IPS-18a (cell line): Measurements from ENCODE around the gene TBC1D22A.

Experiments used
- H3K27ac ChIP-seq: one replicate; pipeline ENCODE4 v1.5.1; 2013; ENCODE audit warnings: low read length
- H3K27me3 ChIP-seq: one replicate; pipeline ENCODE4 v1.6.1; 2013; ENCODE audit warnings: mild to moderate bottlenecking, low read length; ENCODE audit not compliant: control insufficient read depth, insufficient read depth
- H3K36me3 ChIP-seq: one replicate; pipeline ENCODE4 v1.6.1; 2013; ENCODE audit warnings: low read depth, low read length; ENCODE audit not compliant: control insufficient read depth
- H3K4me1 ChIP-seq: one replicate; pipeline ENCODE4 v1.6.1; 2013; ENCODE audit warnings: low read depth, low read length; ENCODE audit not compliant: control insufficient read depth
- H3K4me3 ChIP-seq: one replicate; pipeline ENCODE4 v1.5.1; 2013; ENCODE audit warnings: low read length
- H3K9ac ChIP-seq: one replicate; pipeline ENCODE4 v1.6.1; 2013; ENCODE audit warnings: mild to moderate bottlenecking, low read length, moderate library complexity
- H3K9me3 ChIP-seq: one replicate; pipeline ENCODE4 v1.6.1; 2013; ENCODE audit warnings: low read depth, low read length; ENCODE audit not compliant: control insufficient read depth

TBC1D22A gene

GRCh38 chr22:46853191-46853590 is 90.7 kb downstream of the TBC1D22A start:
- Histone ChIP-seq H3K27me3 (no peaks in the 10 kb centered on the region), H3K4me3 (no peak overlapping the region), H3K4me1 (peaks cover 3% of the 10 kb centered on the region), H3K36me3 (no peaks in the 10 kb centered on the region), H3K27ac (no peak overlapping the region), H3K9ac (no peak overlapping the region), H3K9me3 (no peaks in the 10 kb centered on the region)

- Histone ChIP-seq H3K4me3 (no peak overlapping the region), H3K27me3 (no peaks in the 10 kb centered on the region), H3K36me3 (no peaks in the 10 kb centered on the region), H3K27ac (no peak overlapping the region), H3K9me3 (no peaks in the 10 kb centered on the region), H3K9ac (no peak overlapping the region), H3K4me1 (peaks cover 3% of the 10 kb centered on the region)
Measured at GRCh38 chr22:46854125-46854870, 91.8 kb downstream of the TBC1D22A start.

- Histone ChIP-seq H3K27ac (no peak overlapping the region), H3K4me3 (no peak overlapping the region), H3K9ac (no peak overlapping the region), H3K36me3 (no peaks in the 10 kb centered on the region), H3K4me1 (peaks cover 3% of the 10 kb centered on the region), H3K27me3 (no peaks in the 10 kb centered on the region), H3K9me3 (no peaks in the 10 kb centered on the region)
Measured at GRCh38 chr22:46855681-46856080, 93.2 kb downstream of the TBC1D22A start.

DNA sequence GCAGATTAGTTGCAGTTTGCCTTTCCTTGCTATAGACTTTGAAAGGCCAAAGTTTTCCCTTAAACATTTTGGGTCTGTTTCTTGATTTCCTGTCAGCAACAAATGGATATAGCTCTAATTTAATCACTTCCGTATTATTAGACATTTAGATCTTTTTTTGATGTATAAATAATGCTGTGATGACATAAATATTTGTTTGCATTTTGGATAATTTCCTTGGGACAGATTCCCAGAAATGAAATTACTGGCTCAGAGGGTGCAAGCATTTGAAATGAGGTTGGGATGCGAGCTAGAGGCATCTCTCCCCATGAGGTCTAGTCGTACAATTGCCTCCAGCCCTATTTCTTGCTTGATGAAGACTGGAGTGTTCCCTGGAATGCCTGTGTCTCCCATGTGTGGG is 94.2 kb downstream of the TBC1D22A start:
- Histone ChIP-seq H3K36me3 (no peaks in the 10 kb centered on the region), H3K9ac (no peak overlapping the region), H3K4me1 (peaks cover 3% of the 10 kb centered on the region), H3K9me3 (no peaks in the 10 kb centered on the region), H3K27me3 (no peaks in the 10 kb centered on the region), H3K4me3 (no peak overlapping the region), H3K27ac (no peak overlapping the region)

- H3K36me3 ChIP-seq: no peaks in the 10 kb centered on the region
- H3K27me3 ChIP-seq: no peaks in the 10 kb centered on the region
- H3K4me1 ChIP-seq: peaks cover 3% of the 10 kb centered on the region
- no peak overlapping the region for H3K9ac ChIP-seq
- H3K27ac ChIP-seq: no peak overlapping the region
- H3K4me3 ChIP-seq: no peak overlapping the region
- H3K9me3 ChIP-seq: no peaks in the 10 kb centered on the region
Measured at GRCh38 chr22:46857142-46857884, 94.9 kb downstream of the TBC1D22A start.

DNA sequence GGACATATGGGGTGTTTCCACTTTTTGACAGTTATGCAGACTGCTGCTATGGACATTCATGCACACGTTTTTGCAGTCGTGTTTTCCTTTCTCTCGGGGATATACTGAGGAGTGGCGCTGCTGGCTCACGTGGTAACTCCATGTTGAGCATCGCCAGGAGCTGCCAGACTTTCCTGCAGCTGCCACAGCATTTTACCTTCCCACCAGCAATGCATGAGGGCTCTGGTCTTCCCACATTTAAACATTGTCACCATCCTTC is 95.4 kb downstream of the TBC1D22A start:
- no peaks in the 10 kb centered on the region for H3K9me3 ChIP-seq

GRCh38 chr22:46858181-46858771 is 95.8 kb downstream of the TBC1D22A start:
- Histone ChIP-seq H3K4me3 (no peak overlapping the region), H3K27ac (no peak overlapping the region), H3K9ac (no peak overlapping the region), H3K4me1 (peaks cover 3% of the 10 kb centered on the region), H3K36me3 (no peaks in the 10 kb centered on the region), H3K9me3 (no peaks in the 10 kb centered on the region), H3K27me3 (no peaks in the 10 kb centered on the region)

More for the DNA sequence above, 95.4 kb downstream of the TBC1D22A start:
- H3K4me3 ChIP-seq: no peak overlapping the region
- H3K36me3 ChIP-seq: no peaks in the 10 kb centered on the region
- peaks cover 3% of the 10 kb centered on the region for H3K4me1 ChIP-seq
- no peak overlapping the region for H3K27ac ChIP-seq
- H3K9ac ChIP-seq: no peak overlapping the region
- no peaks in the 10 kb centered on the region for H3K27me3 ChIP-seq

GRCh38 chr22:46860562-46860961 is 98.1 kb downstream of the TBC1D22A start:
- no peaks in the 10 kb centered on the region for H3K9me3 ChIP-seq
- no peaks in the 10 kb centered on the region for H3K27me3 ChIP-seq
- H3K27ac ChIP-seq: no peak overlapping the region
- H3K4me3 ChIP-seq: no peak overlapping the region
- H3K4me1 ChIP-seq: no peaks in the 10 kb centered on the region
- H3K36me3 ChIP-seq: no peaks in the 10 kb centered on the region
- H3K9ac ChIP-seq: no peak overlapping the region

- Histone ChIP-seq H3K36me3 (no peaks in the 10 kb centered on the region), H3K9ac (no peak overlapping the region), H3K27ac (no peak overlapping the region), H3K27me3 (no peaks in the 10 kb centered on the region), H3K4me1 (peaks cover 5% of the 10 kb centered on the region), H3K9me3 (no peaks in the 10 kb centered on the region), H3K4me3 (no peak overlapping the region)
Measured at GRCh38 chr22:46861468-46862367, 99.3 kb downstream of the TBC1D22A start.

DNA sequence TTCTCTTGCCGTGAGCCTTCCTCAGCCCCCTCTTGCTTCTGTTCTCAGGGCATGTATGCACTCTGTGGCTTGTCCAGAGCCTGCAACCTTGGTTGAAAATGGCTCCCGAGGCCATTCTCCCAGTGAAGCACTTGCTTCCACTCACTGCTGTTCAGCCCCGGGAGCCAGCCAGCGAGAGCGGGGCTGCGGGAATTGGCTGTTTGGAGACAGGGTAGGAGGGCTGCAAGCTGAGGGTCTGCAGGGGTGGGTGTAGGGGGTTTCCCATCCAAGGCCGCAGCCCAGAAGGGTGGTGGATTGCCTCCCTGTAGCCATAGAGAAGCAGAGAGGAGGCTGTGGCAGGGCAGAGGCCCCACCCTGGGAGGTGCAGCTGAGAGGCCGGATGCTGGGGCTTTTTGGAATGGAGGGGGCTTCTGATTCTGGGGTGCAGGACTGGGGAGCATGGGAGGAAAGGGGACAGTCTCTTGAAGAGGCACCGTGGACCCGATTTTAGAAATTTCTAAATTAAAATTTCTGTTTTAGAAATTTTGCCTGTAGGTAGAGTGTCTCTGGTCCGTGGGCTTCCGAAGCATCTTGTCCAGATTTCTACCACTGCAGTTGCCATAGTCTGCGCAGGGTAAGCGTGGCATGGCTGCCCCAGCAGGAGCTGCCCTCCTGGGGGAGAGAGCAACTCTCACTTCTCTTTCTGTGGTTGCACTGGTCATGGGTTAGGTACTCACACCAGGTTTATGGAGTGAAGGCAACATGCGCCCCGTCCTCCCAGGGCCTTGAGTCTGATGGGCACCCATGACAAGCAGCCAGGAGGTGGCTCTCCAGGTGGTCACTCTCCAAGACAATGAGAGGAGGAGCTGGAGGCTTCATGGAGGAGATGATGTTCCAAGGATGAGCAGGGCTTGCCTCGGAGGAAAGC is 100.2 kb downstream of the TBC1D22A start:
- H3K9ac ChIP-seq: no peak overlapping the region
- H3K27me3 ChIP-seq: no peaks in the 10 kb centered on the region
- H3K4me3 ChIP-seq: no peak overlapping the region
- no peaks in the 10 kb centered on the region for H3K36me3 ChIP-seq
- H3K4me1 ChIP-seq: peaks cover 8% of the 10 kb centered on the region
- H3K27ac ChIP-seq: no peak overlapping the region
- no peaks in the 10 kb centered on the region for H3K9me3 ChIP-seq
